Right lung (tissue), 5 donors: ENCODE measurements around the gene PLAC1. TPM values are rescaled to one million over a fixed set of nuclear protein-coding genes. Genes with fewer than 3 reads are reported as not detected.

Experiments
- DNase-seq, 2 donors: peaks; one replicate each; pipeline ENCODE4 v3.0.0-alpha.2; 2013
- polyA plus RNA-seq, 5 donors: library from polyadenylated mRNA; unstranded; fragments of 120-200 nt; gene quantifications; one replicate each; pipeline versions ENCODE4 v1.2.1 to v1.2.3, GENCODE V29; 2013; ENCODE audit warnings: inconsistent platforms in 1 of 5, low replicate concordance in 1 of 5; ENCODE audit not compliant: insufficient read length in 5 of 5, insufficient read depth in 1 of 5

The PLAC1 gene
- polyA plus RNA-seq, 5 donors, result 0.18 to 0.46 (median 0.33) TPM

- DNase-seq, result no peak
Measured at GRCh38 chrX:134588806-134589205, 69.5 kb downstream of the PLAC1 start.

GRCh38 chrX:134580907-134581306 lies 77.4 kb downstream of the PLAC1 start:
- no peak for DNase-seq

- no peak for DNase-seq
Measured at GRCh38 chrX:134573683-134574035, 84.6 kb downstream of the PLAC1 start.

GRCh38 chrX:134572816-134573682 lies 85.2 kb downstream of the PLAC1 start:
- DNase-seq, result no peak

GRCh38 chrX:134571796-134572195 lies 86.5 kb downstream of the PLAC1 start:
- DNase-seq, result no peak

- DNase-seq, result no peak
Measured at GRCh38 chrX:134570899-134571298, 87.4 kb downstream of the PLAC1 start.

GRCh38 chrX:134570509-134570846 lies 87.8 kb downstream of the PLAC1 start:
- DNase-seq, result no peak

- no peak for DNase-seq
Measured at GRCh38 chrX:134569306-134569705, 89.0 kb downstream of the PLAC1 start.

- DNase-seq, result no peak
Measured at GRCh38 chrX:134568285-134569016, 89.8 kb downstream of the PLAC1 start.

GRCh38 chrX:134566506-134566905 lies 91.8 kb downstream of the PLAC1 start:
- no peak for DNase-seq

- no peak for DNase-seq
Measured at GRCh38 chrX:134562002-134562401, 96.3 kb downstream of the PLAC1 start.

GRCh38 chrX:134558133-134558532 lies 100.1 kb downstream of the PLAC1 start:
- no peak for DNase-seq

- no peak for DNase-seq
Measured at GRCh38 chrX:134554291-134554690, 104.0 kb downstream of the PLAC1 start.

- DNase-seq, result no peak
Measured at GRCh38 chrX:134552351-134552750, 105.9 kb downstream of the PLAC1 start.

- DNase-seq, result no peak
Measured at GRCh38 chrX:134551376-134552048, 106.8 kb downstream of the PLAC1 start.

- DNase-seq, result no peak
Measured at GRCh38 chrX:134548257-134549201, 109.7 kb downstream of the PLAC1 start.

- no peak for DNase-seq
Measured at GRCh38 chrX:134547047-134547679, 111.1 kb downstream of the PLAC1 start.

- no peak for DNase-seq
Measured at GRCh38 chrX:134546187-134546586, 112.1 kb downstream of the PLAC1 start.

GRCh38 chrX:134545510-134545909 lies 112.8 kb downstream of the PLAC1 start:
- no peak for DNase-seq

GRCh38 chrX:134544513-134545151 lies 113.6 kb downstream of the PLAC1 start:
- no peak for DNase-seq

- no peak for DNase-seq
Measured at GRCh38 chrX:134544135-134544512, 114.1 kb downstream of the PLAC1 start.
